Glutamatergic neuron (in vitro differentiated cells): Measurements from ENCODE around the gene CILP. TPM values are rescaled to one million over a fixed set of nuclear protein-coding genes. Genes with fewer than 3 reads are reported as not detected.

ENCODE experiments used
- DNase-seq: peaks from one replicate; pipeline ENCODE4 v3.0.0; 2022
- H3K27ac Mint-ChIP-seq: one replicate; pipeline ENCODE4 v1.8.0; 2020; ENCODE audit warnings: mild to moderate bottlenecking, mixed read lengths, inconsistent platforms; ENCODE audit not compliant: unreplicated experiment
- H3K27me3 Mint-ChIP-seq: one replicate; pipeline ENCODE4 v1.8.0; 2020; ENCODE audit warnings: mild to moderate bottlenecking, moderate library complexity, mixed read lengths, inconsistent platforms; ENCODE audit not compliant: unreplicated experiment
- H3K36me3 Mint-ChIP-seq: one replicate; pipeline ENCODE4 v1.8.0; 2020; ENCODE audit warnings: mild to moderate bottlenecking, mixed read lengths, inconsistent platforms; ENCODE audit not compliant: unreplicated experiment
- H3K4me1 Mint-ChIP-seq: one replicate; pipeline ENCODE4 v1.8.0; 2020; ENCODE audit warnings: mild to moderate bottlenecking, low read depth, mixed read lengths, inconsistent platforms; ENCODE audit not compliant: unreplicated experiment
- H3K4me3 Mint-ChIP-seq: one replicate; pipeline ENCODE4 v1.8.0; 2020; ENCODE audit warnings: mild to moderate bottlenecking, mixed read lengths, inconsistent platforms; ENCODE audit not compliant: unreplicated experiment
- H3K9me3 Mint-ChIP-seq: one replicate; pipeline ENCODE4 v1.8.0; 2020; ENCODE audit warnings: mild to moderate bottlenecking, moderate library complexity, mixed read lengths, inconsistent platforms; ENCODE audit not compliant: unreplicated experiment
- long read RNA-seq: library from polyadenylated mRNA; unstranded; transcript quantifications from one replicate; pipeline ENCODE4 v2.0.0, GENCODE V29; 2020; ENCODE audit not compliant: unreplicated experiment
- total RNA-seq: library from RNA; stranded (reverse); fragmentation: NEBNext Ultra II Directional; extraction: Animal tissue kit (Norgen Biotek cat#: 25700); gene quantifications from one replicate; pipeline ENCODE4 v1.2.1, GENCODE V29; 2021; ENCODE audit not compliant: unreplicated experiment
- TF ChIP-seq, protein P1 (sequence below): fragments of 200-600 bp; sonication (generic); IDR thresholded peaks from one replicate; pipeline ENCODE4 v1.5.0; 2021; ENCODE audit not compliant: partially characterized antibody, unreplicated experiment

The CILP gene, protein sequence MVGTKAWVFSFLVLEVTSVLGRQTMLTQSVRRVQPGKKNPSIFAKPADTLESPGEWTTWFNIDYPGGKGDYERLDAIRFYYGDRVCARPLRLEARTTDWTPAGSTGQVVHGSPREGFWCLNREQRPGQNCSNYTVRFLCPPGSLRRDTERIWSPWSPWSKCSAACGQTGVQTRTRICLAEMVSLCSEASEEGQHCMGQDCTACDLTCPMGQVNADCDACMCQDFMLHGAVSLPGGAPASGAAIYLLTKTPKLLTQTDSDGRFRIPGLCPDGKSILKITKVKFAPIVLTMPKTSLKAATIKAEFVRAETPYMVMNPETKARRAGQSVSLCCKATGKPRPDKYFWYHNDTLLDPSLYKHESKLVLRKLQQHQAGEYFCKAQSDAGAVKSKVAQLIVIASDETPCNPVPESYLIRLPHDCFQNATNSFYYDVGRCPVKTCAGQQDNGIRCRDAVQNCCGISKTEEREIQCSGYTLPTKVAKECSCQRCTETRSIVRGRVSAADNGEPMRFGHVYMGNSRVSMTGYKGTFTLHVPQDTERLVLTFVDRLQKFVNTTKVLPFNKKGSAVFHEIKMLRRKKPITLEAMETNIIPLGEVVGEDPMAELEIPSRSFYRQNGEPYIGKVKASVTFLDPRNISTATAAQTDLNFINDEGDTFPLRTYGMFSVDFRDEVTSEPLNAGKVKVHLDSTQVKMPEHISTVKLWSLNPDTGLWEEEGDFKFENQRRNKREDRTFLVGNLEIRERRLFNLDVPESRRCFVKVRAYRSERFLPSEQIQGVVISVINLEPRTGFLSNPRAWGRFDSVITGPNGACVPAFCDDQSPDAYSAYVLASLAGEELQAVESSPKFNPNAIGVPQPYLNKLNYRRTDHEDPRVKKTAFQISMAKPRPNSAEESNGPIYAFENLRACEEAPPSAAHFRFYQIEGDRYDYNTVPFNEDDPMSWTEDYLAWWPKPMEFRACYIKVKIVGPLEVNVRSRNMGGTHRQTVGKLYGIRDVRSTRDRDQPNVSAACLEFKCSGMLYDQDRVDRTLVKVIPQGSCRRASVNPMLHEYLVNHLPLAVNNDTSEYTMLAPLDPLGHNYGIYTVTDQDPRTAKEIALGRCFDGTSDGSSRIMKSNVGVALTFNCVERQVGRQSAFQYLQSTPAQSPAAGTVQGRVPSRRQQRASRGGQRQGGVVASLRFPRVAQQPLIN
- 0.12 TPM for total RNA-seq
- long read RNA-seq = 0 reads

DNA sequence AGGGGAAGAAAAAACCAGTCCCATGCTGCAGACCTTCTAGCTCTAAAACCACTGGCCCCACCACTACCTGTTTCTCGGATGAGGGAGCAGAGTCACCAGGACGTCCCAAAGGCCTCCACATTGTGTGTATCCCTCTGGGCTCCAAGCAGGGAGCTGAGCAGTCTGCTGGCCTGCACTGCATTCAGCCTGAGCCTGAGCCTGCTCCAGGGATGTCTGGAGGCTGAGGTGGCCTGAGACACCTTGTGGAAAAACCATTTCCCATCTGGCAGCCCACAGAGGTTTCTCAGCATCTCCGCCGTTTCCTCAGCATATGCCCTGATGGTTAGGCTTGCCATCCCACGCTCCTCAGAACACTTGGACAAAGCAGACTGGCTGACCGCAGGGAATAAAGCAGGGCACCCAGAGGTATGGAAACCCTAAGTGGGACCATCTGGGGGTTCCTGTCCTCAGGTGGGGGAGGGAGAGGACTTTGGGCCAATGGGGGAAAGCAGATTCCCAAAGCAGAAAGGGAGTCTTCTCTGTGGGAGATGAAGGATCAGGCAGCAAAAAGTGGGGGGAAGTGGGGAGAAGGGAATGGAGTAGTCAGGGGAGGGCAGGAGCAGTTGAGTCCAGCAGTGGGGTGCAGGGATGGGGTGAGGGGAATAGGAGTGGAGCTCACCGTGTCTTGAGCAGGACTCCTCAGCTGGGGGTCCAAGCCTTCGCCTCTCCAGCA is at the start of gene CILP:
Gene CILP, minus strand, starts transcription at position 704 of the 712 bp plus-strand sequence. CDS start 1,718 bp downstream, outside the sequence.
- no peak for DNase-seq
- H3K4me1 Mint-ChIP-seq = peaks cover 17% of the 10 kb centered on the region
- peaks cover 4% of the 10 kb centered on the region for H3K36me3 Mint-ChIP-seq
- H3K27me3 Mint-ChIP-seq = peaks cover 9% of the 10 kb centered on the region
- H3K9me3 Mint-ChIP-seq = peaks cover 5% of the 10 kb centered on the region
- peak within 1 kb of the TSS; percentile 25 for H3K4me3 Mint-ChIP-seq
- TF ChIP-seq, protein P1, sequence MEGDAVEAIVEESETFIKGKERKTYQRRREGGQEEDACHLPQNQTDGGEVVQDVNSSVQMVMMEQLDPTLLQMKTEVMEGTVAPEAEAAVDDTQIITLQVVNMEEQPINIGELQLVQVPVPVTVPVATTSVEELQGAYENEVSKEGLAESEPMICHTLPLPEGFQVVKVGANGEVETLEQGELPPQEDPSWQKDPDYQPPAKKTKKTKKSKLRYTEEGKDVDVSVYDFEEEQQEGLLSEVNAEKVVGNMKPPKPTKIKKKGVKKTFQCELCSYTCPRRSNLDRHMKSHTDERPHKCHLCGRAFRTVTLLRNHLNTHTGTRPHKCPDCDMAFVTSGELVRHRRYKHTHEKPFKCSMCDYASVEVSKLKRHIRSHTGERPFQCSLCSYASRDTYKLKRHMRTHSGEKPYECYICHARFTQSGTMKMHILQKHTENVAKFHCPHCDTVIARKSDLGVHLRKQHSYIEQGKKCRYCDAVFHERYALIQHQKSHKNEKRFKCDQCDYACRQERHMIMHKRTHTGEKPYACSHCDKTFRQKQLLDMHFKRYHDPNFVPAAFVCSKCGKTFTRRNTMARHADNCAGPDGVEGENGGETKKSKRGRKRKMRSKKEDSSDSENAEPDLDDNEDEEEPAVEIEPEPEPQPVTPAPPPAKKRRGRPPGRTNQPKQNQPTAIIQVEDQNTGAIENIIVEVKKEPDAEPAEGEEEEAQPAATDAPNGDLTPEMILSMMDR = no peak
- peak within 1 kb of the TSS; percentile 48 for H3K27ac Mint-ChIP-seq

DNA sequence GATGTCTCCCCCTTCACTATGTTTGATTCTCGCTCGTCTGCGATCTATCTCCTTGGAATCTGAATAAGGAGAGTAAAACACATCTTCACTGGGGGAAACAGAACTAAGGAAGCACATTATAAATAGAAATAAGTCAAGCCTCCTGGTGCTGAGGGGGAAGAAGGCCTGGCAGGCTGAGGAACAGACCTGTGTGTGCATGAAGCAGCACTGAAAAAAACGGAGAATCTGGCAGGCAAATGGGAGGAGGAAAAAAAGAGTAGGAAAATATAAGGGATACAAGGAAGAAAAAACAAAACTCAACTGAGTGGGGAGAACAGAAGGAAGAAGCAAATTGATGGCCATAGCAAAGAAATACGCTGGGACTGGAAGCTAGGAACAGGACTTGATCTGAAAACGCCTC is 49.7 kb upstream of the CILP start:
- Mint-ChIP-seq H3K4me1 (no peaks in the 10 kb centered on the region), H3K9me3 (no peaks in the 10 kb centered on the region), H3K36me3 (peaks cover 8% of the 10 kb centered on the region), H3K27me3 (no peaks in the 10 kb centered on the region), H3K27ac (no peak overlapping the region), H3K4me3 (no peak overlapping the region)
- TF ChIP-seq, protein P1 = no peak
- DNase-seq = no peak

DNA sequence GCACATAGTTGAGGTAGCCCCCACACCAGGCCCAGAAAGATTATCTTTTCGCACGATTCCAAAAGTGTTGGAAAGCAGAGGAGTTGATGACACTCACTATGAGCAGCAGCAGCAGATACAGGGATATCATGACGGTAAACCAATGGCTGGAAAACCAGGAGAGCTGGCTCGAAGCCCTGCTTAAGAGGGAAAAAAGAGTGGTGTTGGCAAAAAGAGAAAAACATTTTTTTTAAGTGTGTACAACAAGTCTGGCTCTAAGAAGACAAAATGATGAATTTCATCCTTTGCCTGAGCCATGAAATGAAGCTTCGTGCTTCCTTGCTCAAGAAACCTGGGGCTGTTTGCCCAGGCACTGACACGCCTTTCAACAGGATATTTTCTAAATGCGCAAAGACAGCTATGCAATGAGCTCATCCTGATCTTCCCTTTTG is 48.1 kb upstream of the CILP start:
- Mint-ChIP-seq H3K9me3 (no peaks in the 10 kb centered on the region), H3K27ac (no peak overlapping the region), H3K4me1 (peaks cover 6% of the 10 kb centered on the region), H3K27me3 (no peaks in the 10 kb centered on the region), H3K4me3 (no peak overlapping the region), H3K36me3 (peaks cover 8% of the 10 kb centered on the region)
- DNase-seq = no peak
- TF ChIP-seq, protein P1 = no peak

DNA sequence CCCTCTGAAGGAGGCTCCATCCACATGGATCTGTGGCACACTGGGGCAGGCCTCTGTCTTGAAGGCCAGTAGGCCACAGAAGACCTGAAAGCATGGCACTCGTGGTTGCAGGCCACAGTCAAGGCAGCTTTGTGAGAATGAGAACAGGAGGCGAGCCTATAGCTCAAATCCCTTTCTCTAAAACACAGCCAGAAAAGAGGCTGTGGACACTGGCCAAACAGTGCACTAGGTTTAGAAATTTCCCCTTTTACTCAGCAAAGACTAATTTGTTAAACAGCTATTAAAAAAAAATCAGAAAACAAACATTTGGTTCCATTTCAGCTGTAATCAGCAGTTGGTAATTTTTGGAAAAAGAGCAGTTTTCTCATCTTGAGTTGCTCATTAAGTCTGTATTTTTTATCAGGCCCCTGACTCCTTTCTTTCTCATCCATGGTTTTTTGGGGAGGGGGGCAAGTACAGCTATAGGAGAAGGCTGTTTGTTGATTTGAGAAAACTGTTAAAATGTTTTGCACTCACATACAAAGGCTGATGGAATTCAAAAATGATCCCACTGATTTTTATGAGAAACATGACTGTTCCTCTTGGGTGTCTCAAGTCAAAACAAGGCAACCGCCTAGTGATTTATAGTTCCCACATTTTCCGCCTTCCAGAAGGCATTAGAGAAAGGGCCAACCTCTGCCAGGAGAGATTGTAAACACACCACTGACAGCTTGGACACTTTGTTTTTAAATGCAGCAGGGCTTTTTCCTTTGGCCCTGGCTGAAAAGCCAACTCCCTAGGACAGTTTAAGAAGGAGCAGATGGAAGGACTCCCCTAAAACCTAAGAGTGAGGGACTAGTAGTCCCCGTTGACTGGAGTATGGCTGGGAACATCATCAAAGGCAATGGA is 47.3 kb upstream of the CILP start:
- no peak for DNase-seq
- TF ChIP-seq, protein P1 = no peak
- Mint-ChIP-seq H3K9me3 (no peaks in the 10 kb centered on the region), H3K4me1 (peaks cover 10% of the 10 kb centered on the region), H3K36me3 (peaks cover 8% of the 10 kb centered on the region), H3K27ac (no peak overlapping the region), H3K4me3 (no peak overlapping the region), H3K27me3 (no peaks in the 10 kb centered on the region)
